ENCODE measurements around the gene NOTCH1. TPM values are rescaled to one million over a fixed set of nuclear protein-coding genes. Genes with fewer than 3 reads are reported as not detected.

Gene NOTCH1
- total and polyA plus RNA-seq, 8 donors = 9.3 to 39.8 (median 22.5) TPM

GRCh38 chr9:136502940-136503550 is 42.8 kb downstream of the NOTCH1 start:
- intact Hi-C loops (cut with DNase I) = no loop called here
- no peaks in the 10 kb centered on the region for H3K9me3 ChIP-seq
- peaks cover 22 to 26% (median 22%) of the 10 kb centered on the region in 3 donors for H3K4me1 ChIP-seq
- H3K27me3 ChIP-seq = no peaks in the 10 kb centered on the region
- no peak for ATAC-seq
- FAIRE-seq = no peak
- TF ChIP-seq CTCF (IDR thresholded peaks at IDR 0.05) = no peak
- peaks cover 11 to 90% (median 56%) of the 10 kb centered on the region in 3 donors for H3K36me3 ChIP-seq
- 88 to 89% methylated on average over 33 of the region's 33 CpGs for whole genome bisulfite sequencing, 2 donors
- H3K27ac ChIP-seq = no peak overlapping the region
- no peak for DNase-seq
- no peak overlapping the region for H3K4me3 ChIP-seq

- ATAC-seq (no peak), DNase-seq (no peak), FAIRE-seq (no peak)
- 95% methylated on average over 36 to 38 of the region's 38 CpGs for WGBS, 2 donors
- no peak for TF ChIP-seq CTCF (IDR thresholded peaks at IDR 0.05)
- Histone ChIP-seq H3K9me3 (no peaks in the 10 kb centered on the region), H3K36me3 (peaks cover 11 to 88% (median 56%) of the 10 kb centered on the region in 3 donors), H3K27ac (no peak overlapping the region), H3K4me3 (no peak overlapping the region), H3K4me1 (peaks cover 22 to 26% (median 22%) of the 10 kb centered on the region in 3 donors), H3K27me3 (no peaks in the 10 kb centered on the region)
- intact Hi-C loops (cut with DNase I) = no loop called here
These were observed 43.7 kb downstream of the NOTCH1 start for GRCh38 chr9:136502196-136502595.

GRCh38 chr9:136501686-136502085 is 44.2 kb downstream of the NOTCH1 start:
- WGBS, 2 donors = 92 to 93% methylated on average over 23 of the region's 23 CpGs
- ATAC-seq (no peak), FAIRE-seq (no peak), DNase-seq (no peak)
- Histone ChIP-seq H3K36me3 (peaks cover 13 to 88% (median 56%) of the 10 kb centered on the region in 3 donors), H3K4me1 (peaks cover 22 to 26% (median 22%) of the 10 kb centered on the region in 3 donors), H3K4me3 (no peak overlapping the region), H3K27me3 (no peaks in the 10 kb centered on the region), H3K27ac (no peak overlapping the region), H3K9me3 (no peaks in the 10 kb centered on the region)
- no peak for TF ChIP-seq CTCF (IDR thresholded peaks at IDR 0.05)
- intact Hi-C loops (cut with DNase I) = no loop called here

GRCh38 chr9:136499935-136500910 is 45.6 kb downstream of the NOTCH1 start:
- H3K36me3 ChIP-seq = peaks cover 8 to 83% (median 54%) of the 10 kb centered on the region in 3 donors
- DNase-seq = peak in 4 of 6 donors; percentile 75 to 89 (median 82)
- FAIRE-seq = no peak
- ATAC-seq = peak; percentile 29 to 71 (median 56)
- H3K27me3 ChIP-seq = no peaks in the 10 kb centered on the region
- TF ChIP-seq CTCF (IDR thresholded peaks at IDR 0.05) = no peak
- H3K4me1 ChIP-seq = peaks cover 22 to 26% (median 22%) of the 10 kb centered on the region in 3 donors
- WGBS, 2 donors = 47 to 54% methylated on average over 48 to 50 of the region's 50 CpGs
- intact Hi-C loops (cut with DNase I) = loop anchor here in 1 of 3 donors (5.0 kb wide), 1 partner anchor 132 kb away; no protein-coding TSS in a partner anchor
- no peaks in the 10 kb centered on the region for H3K9me3 ChIP-seq
- H3K4me3 ChIP-seq = no peak overlapping the region
- H3K27ac ChIP-seq = peak overlapping the region; percentile 43 to 67 (median 56)
